Activated CD8-positive, alpha-beta memory T cell treated with anti-CD3 and anti-CD28 coated beads for 48 hours (primary cell): ENCODE data around the gene STON1.
"Not testable (repeated sequence)": the region's sequence is repeated elsewhere in the genome, so short reads cannot be mapped to it uniquely, and the experiment has no call there.

Source experiments
- DNase-seq, 3 experiments: peaks; one replicate each; pipeline ENCODE4 v3.0.0-alpha.2; 2020; ENCODE audit warnings: low read depth in 2 of 3, low spot score in 2 of 3

Gene STON1, protein sequence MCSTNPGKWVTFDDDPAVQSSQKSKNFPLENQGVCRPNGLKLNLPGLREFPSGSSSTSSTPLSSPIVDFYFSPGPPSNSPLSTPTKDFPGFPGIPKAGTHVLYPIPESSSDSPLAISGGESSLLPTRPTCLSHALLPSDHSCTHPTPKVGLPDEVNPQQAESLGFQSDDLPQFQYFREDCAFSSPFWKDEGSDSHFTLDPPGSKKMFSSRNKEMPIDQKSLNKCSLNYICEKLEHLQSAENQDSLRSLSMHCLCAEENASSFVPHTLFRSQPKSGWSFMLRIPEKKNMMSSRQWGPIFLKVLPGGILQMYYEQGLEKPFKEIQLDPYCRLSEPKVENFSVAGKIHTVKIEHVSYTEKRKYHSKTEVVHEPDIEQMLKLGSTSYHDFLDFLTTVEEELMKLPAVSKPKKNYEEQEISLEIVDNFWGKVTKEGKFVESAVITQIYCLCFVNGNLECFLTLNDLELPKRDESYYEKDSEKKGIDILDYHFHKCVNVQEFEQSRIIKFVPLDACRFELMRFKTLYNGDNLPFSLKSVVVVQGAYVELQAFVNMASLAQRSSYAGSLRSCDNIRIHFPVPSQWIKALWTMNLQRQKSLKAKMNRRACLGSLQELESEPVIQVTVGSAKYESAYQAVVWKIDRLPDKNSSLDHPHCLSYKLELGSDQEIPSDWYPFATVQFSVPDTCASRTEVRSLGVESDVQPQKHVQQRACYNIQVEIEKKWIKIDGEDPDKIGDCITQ

DNA sequence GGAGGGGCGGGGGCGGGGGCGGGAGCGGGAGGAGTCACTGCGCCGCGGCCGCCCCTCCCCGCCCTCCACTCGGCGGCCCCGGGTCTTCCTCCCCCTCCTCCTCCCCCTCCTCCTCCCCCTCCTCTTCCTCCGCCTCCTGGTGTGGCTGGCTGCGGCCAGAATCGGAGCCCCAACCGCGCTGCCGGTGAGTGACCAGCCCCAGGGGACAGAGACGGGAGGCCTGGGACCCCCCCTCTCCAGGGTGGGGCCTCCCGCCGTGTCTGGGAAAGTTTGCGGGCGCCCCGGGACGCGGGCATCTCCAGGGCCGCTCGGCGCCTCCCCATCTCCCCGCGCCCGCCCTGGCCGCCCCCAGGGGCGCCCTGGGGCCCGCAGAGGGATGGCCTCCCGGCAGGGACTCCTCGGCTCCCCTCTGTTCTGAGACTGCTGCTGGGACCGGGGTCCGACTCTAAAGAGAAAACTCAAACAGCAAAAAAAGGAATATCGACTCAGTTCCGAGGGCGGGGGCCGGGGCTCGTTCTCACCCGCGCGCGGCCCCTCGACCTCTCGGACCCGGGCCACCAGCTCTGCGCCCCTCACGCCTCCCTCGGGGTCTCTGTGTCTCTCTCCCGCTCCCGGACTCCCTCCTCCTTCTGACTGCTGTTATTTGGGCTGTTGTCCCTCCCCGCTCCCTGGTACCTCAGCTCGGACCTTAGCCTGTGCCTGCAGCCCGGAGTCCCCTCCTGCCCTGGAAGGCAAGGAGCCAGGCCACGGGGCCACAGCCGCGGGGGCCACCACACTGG lies at the start of gene STON1:
STON1 (plus strand) TSS at position 122 of the 779 bp plus-strand sequence. CDS start 50,480 bp downstream, outside the sequence.
- no peak for DNase-seq

DNA sequence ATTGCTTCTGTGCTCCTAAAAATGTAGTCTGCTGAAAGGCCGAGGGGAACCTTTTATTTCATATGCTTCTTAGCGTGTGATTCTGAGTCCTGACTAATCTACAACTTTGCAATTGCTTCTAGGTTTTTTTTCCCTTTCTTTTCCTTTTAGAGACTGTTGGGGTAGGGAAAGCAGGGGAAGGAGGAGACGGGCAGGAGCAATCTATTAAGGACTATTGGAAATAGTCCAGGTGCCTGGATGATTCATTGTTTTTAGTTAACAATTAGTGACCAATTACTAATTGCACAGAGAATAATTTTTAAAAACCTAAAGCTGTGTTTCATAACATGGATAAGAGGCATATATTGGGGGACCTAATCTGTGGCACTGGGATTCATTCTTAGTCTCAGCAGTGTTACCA lies 49.4 kb upstream of the STON1 start:
- no peak for DNase-seq

DNA sequence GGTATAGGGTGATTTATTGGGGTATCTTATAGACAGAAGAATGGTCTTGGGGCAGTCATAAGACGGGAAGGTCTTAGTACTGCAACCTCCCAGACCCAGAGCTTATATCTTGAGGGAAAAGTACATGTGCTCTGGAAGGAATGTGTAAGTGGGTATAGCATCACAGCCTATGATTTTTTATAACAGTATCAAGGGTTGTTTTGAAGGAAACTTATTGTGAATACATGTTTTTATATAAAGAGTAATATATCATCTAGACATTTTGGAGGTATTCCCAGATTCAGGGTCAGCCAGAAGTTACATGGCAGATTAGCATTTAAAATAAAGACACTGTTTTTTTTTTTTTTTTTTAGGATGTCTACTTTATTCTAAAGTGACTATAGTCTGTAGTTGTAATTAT lies 47.6 kb upstream of the STON1 start:
- DNase-seq: no peak

DNA sequence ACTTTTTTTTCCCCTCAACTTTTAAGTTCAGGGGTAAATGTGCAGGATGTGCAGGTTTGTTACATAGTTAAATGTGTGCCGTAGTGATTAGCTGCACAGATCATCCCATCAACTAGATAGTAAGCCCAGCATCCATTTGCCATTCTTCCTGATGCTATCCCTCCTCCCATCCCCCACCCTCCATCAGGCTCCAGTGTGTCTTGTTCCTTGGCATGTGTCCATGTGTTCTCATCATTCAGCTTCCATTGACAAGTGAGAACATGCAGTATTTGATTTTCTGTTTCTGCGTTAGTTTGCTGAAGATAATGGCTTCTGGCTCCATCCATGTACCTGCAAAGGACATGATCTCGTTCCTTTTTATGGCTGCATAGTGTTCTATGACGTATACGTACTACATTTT lies 47.2 kb upstream of the STON1 start:
- no peak for DNase-seq

DNA sequence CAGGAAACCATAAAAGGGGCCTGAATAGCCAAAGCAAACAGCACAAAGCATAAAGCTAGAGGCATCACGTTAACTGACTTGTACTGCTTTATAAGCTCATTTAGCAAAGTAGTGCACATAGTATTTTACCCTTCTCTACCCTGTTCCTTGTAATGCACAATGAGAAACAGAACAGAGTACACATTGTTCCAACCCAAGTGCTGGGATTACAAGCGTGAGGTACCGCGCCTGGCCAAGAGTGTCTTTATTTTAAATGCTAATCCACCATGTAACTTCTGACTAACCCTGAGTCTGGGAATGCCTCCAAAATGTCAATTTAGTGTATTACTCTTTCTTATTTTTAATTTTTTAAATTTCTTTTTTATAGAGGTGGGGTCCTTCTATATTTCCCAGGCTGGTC lies 46.4 kb upstream of the STON1 start:
- no peak for DNase-seq

DNA sequence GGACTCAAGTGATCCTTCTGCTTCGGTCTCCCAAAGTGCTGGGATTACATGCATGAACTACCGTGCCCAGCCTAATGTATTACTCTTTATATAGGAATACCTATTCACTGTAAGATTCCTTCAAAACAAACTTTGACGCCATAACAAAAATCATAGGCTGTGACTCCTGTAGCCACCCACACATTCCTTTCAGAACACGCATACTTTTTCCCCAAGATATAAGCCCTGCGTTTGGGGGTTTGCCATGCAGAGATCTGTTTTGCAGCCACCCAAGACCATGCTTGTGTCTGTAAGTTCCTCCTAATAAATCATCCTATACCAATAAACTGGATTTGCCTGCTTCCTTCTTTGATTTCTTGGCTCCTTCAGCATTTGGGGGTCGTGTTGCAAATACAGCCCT lies 46.0 kb upstream of the STON1 start:
- no peak for DNase-seq

DNA sequence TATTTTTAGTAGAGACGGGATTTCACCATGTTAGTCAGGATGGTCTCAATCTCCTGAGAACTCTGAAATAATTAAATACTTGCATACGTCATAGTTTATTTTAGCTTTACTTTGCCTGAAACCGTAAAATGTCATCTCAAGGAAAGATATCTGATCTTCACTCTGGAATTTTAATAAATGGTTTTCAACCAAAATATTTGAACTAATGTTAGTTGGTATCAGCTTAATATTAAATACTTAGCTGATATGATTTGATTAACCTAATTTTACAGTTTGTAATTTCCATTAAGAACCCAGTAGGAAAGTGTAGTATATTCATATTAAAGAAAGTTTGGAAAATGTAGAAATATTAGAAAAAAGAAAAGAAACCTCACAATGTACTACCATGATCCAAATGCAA lies 41.4 kb upstream of the STON1 start:
- DNase-seq: no peak

DNA sequence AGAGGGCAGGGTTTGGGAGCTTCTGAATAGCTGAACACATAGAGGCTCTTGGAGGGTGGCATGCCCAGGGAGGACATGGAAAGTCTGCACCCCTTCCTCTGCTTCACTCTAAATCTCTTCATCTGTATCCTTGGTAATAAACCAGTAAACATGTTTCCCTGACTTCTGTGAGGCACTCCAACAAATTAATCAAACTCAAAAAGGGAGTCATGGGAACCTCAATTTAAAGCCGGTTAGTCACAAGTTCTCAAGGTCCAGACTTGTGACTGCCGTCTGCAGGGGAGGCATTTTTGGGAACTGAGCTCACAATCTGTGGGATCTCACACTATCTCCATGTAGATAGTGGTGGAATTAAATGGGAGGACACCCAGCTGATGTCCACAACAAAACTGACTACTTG lies 33.1 kb upstream of the STON1 start:
- no peak for DNase-seq

DNA sequence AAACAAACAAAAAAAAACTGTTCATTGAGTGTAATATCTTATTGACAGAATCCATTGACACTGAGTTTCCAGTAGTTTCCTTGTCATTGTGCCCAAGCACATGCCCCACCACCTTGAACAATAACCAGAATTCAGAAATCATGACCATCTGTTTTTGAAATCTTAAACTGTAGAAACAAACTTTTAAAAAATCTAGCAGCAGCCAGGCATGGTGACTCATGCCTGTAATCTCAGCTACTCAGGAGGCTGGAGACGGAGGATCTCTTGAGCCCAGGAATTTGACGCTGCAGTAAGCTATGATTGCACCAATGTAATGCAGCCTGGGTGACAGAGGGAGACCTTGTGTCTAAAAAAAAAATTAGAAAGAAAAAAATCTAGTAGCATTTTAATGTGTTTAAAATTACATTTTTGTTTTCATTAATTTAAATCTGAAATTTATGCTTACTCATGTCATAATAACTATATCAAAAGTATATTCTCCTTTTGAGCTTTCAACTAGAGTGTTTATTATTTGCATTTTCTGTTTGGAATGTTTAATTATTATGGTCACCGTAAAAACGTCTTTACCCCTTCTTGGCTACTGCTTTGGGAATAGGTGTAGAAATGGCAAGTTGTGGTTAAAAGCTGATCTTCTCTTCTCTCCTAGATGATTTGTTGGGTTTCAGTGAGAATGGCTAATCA lies 25.2 kb upstream of the STON1 start:
- no peak for DNase-seq

DNA sequence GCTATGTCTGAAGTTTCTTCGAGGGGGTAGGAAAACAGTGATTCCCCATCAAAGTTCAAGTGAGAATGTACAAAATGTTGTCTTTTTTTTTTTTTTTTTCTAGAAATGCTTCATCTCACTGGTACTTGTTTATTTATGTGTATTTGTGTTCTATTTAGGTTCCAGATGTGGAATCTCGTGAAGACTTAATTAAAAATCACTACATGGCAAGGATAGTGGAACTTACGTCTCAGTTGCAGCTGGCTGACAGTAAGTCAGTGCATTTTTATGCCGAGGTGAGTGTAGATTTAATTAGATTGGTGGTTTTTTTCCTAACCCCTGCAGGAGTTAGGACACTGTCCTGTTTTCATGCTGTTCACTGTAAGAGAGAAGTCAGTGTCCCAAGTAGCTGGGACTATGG lies 22.8 kb upstream of the STON1 start:
- no peak for DNase-seq

DNA sequence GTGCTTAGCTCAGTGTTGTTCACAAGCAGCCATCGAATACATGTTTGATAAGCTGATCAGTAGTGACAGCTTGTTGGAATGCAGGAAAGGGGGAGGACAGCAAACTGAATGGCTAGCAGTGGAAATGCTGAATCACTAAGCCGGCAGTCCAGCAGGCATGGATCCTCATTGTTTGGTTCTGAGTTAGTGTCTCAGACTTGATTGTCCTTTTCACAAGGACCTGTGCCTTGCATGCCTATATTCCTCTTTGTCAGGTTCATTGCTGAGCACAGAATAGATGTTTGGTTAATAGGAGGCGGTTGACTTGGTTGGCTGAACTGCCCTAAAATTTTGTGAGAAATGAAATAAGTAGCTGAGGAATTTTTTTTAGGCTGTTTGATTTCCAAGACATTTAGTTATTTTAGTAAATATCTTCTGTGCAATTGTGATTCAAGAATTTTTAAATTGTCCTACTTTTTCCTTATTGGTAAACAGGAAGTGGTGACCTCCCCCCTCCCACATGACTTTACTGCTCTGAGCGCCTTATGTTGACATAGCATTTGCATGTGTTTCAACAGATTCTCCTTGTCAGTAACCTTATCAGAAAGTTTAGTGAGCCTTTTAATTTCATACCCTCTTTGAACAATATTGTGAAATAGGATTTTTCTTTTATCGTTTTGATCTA lies 21.4 kb upstream of the STON1 start:
- DNase-seq: no peak

DNA sequence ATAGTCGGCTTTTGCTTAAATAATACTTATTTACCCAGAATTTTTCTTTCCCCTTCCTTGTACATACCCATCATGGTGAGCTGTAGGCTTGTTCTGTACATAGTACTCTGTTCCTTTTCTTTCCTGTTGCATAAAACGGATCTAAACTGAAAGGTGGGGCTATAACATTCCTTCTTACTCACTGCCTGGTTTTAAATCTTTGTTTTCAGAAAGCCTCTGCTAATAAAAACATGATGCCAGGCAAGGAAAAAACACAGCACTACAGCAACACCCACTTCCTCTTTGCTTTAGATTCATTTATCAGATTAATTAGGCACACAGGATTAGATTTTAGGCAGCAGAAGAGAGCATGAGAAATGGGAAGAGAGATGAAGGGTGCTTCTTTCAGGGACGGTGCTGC lies 19.6 kb upstream of the STON1 start:
- no peak for DNase-seq

DNA sequence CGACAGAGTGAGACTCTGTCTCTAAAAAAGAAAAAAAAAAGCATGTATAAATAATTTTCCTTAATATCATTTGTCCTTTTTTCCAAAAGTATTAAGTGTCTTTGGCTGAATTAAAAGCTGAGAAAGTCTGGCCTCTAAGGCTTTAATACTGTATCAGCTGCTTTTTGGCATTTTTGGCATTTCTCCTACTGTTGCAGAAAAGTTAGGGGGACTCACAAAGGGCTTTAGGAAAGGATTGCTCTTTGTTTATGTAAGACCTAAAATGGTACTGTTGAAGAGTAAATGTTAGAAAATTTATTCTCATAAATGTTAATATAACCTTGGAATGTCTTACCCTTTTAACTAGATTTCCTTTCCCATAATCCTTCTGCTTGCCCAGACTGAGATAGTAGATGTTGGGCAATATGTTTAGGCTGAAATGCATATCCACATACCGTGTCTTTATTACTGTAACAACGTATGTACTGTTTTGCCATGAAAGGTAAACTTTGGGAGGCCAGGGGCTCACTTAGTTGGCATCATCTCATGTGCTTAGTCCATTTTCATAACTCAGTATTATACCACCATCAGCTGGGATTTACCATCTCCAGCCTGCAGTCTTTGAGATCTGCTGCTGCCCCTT lies 18.0 kb upstream of the STON1 start:
- no peak for DNase-seq

DNA sequence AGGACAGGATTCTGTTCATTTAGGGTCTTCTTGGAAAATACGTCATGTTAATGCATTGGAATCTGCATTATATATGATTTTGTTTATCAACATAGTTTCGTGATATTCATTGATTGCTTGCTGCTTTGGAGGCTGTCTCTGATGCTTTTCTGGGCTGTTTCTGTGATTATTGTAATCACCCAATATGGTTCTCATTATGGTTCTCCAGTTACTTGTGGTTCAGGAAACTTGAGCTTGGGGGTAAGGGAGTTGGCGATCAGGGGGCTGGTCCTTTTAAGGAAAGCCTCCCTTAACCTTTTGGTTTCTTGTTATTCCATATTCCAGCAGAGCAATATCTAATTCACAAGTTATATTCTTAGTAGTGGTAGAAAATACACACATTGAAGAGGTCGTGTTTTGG lies 17.4 kb upstream of the STON1 start:
- DNase-seq: no peak

DNA sequence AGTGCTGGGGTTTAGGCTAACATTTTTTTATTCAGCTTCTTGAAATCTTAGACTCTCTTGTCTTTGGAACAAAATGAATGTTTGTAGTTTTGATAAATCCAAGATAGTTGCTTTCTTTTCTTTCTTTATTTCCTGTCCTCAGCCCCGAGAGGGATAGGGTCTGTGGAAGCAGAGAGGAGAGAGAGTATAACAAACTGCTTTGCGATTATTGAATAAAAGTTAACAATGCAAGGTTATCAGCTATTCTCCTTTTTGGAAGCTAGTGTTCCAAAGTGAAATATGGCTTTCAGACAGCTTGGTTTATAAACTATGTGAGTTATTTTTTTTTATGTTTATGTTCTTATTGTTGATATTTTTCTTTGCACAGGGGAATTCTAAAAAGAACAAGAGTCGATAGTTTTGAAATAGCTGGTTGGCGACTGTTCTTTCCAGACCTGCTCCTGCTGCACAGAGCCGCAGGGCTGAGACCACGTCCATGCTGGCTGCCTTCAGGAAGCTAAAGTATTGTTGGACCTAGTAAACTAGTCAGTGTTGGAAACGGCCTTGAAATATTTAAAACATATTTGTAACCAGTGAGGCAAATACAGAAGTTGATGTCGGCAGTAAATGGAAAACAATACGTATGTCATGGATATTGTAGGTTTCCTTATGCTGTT lies 15.5 kb upstream of the STON1 start:
- no peak for DNase-seq

DNA sequence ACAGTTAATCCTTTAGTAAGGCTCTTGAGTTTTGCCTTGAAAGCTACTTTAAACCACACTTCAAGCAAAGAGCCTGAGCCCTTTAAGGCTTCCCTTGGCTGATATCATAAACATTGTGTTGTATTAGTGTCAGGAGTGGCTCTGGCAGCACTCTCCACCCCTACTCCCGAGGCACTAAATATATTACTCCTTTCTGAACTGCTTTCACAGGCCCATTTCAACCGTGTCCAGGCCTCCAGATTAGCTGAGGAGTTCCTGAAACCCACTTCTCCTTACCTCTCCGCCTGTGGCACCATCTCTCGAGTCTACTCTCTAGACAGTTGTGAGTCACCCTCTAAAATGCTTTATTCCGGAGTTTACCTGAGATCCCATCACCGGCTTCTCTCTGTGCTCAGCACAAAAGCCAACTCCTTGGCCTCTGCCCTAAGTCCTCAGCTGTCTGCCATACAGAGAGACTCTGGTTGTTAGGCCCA lies 14.4 kb upstream of the STON1 start:
- DNase-seq: no peak

DNA sequence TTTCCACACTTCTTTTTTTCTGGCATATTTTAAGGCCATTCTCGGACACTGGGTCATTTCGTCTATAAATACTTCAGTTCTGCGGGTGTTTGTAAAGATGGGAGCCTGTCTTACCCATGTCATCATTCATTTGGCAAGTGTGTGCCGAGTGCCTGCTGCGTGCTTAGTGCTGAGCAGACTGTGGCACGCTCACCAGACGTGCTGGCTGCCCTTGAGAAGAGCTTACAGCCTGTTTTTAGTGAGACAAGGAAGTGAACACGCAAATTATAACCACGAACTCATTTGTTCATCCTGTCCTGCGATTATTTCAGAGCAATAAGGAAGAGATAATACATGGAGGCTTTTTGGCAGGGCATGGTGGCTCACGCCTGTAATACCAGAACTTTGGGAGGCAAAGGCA lies 10.4 kb upstream of the STON1 start:
- no peak for DNase-seq

DNA sequence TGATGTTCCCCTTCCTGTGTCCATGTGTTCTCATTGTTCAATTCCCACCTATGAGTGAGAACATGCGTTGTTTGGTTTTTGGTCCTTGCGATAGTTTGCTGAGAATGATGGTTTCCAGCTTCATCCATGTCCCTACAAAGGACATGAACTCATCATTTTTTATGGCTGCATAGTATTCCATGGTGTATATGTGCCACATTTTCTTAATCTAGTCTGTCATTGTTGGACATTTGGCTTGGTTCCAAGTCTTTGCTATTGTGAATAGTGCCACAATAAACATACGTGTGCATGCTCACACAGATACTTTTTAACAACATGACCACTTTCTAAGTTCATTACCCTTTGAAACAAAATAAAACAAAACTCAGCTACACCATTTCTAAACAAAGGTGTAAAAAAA lies 5.2 kb upstream of the STON1 start:
- not testable (repeated sequence) for DNase-seq

DNA sequence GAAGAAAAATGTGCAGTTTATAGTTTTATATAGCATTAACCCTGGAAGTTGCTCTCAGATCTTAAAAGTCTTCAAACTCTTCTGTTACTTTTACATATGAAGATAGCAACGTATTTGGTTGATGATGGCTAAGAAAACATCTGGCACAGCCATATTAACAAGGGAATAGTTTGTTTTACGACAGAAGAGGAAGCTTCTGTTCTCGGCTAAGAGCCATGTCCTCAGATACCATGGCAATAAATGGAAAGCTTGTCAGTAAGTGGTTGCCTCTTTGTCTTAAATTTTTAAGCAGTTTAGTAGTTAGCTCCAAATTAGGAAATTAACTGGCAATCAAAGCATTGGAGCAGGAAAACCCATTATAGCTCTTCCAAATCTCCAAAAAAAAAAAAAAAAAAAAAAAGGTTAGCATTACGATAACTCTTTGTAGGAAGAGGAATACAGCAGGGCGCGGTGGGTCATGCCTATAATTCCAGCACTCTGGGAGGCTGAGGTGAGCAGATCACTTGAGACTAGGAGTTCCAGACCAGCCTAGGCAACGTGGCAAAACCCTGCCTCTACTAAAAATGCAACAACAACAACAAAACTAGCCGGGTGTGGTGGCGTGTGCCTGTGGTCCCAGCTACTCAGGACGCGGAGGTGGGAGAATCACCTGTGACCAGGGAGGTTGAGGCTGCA lies 4.5 kb upstream of the STON1 start:
- no peak for DNase-seq
